Hair follicle dermal papilla cell (primary cell): ENCODE results near the gene EPOP. TPM values are rescaled to one million over a fixed set of nuclear protein-coding genes. Genes with fewer than 3 reads are reported as not detected.

Source experiments
- small RNA-seq: library from RNA; depleted of rRNA; stranded (forward); fragments of <200 nt; gene quantifications from one replicate; pipeline ENCODE3, GENCODE V24; 2012
- total RNA-seq: library from RNA; depleted of rRNA; stranded (reverse); fragments of >200 nt; gene quantifications from 2 replicates; pipeline ENCODE4 v1.2.3, GENCODE V29; 2012

Gene EPOP
- 0.85 and 1.5 TPM in 2 replicates for total RNA-seq

DNA sequence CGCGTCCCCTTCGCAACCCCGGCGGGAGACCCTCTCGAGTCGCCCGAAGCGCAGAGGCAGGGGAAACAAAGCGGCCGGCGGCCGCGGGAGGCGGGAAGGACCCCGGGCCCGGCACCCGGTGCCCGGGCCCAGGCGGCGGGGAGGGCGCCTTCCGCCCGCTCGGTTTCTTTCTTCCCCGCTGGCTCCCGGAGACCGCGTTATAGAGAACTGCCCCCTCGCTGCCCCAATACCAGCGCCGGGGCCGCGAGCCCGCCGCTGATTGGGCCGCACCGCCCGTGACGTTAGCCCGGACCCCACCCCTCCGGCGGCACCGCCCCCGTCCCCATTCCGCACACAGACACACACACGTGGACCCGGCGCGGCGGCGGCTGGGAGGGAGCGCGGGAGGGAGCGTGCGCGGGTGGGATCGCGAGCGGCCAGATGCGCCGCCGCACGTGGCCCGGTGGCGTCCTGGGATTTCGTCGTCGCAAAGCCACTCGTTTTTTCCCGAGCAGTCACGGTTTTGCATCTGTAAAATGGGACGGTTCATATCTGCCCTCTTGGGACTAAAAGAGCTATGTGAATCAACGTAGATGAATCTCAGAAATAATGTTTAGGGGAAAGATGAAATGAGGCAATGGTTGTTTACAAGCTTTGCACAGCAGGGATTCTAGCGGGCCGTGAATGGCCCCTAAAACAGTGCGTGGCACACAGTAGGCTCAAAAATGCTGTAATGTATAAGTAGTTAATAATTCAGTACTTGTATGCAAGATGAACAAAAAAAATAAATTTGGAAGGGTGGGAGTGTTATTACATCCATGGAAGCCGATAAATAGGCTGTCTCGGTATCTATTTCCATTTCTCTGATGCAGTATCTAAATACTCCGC is at the start of gene EPOP:
Gene EPOP (minus strand): TSS at position 209 of the 867 bp plus-strand sequence. CDS start 462 bp downstream, outside the sequence.

DNA sequence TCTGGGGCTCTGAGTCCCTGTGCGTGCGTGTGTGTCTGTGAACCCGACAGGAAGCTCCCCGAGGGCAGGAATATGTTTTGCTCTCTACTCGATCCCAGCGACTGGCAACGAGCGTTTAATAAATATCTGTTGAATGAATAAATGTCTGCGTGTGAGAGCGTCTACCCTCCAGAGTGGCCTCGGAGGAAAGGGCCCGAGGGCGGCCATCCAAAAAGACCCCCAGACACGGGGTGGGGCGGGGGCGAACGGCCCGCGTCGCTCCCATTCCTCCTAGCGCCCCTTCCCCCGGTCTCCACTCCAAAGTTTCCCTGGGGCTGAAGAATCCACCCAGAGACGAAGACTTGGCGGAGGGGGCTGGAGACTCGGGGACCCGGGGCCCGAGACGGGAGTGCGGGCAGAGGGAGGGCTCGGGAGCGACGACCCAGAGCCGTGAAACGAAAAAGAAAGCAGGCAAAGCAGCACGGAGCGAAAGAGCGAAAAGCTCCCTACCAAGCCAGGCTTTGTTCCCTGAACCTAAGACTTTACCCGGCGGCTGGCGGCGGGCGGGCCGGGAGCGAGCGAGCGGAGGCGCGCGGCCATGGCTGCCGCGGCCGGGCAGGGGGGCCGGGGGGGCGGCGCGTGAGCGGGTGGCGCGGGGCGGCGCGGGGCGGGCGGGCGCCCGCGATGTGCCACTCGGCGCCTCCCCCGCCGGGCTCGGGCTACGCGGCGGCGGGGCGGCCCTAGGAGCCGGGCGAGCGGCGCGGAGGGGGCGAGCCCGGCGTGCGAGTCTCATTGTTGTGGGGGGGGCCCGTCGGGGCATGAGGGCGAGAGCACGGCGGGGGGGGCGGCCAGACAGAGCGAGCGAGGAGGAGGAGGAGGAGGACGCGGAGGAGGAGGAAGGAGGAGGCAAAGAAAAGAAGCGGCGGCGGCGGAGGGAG is 30.1 kb upstream of the EPOP start, which contains the start of gene MLLT6:
Gene MLLT6 (plus strand): TSS at position 668 of the 917 bp plus-strand sequence. CDS start 360 bp downstream, outside the sequence.

Small RNA genes within 50 kb of the gene (small RNA-seq; reads per million reads assigned to genes)
- gene MIR4726 (not detected), gene MIR4734 (not detected)

Other genes starting within 250 kb of the EPOP start
- 93.3 and 107 TPM in 2 replicates for gene ARHGAP23, start 246.5 kb downstream of the EPOP start, total RNA-seq
- under 0.01 TPM in 1 of 2 replicates, not detected in the other for gene SRCIN1, start 69.0 kb downstream of the EPOP start, total RNA-seq
- 41.4 and 45.6 TPM in 2 replicates for gene MLLT6, start 30.3 kb upstream of the EPOP start, total RNA-seq
- gene CISD3, start 55.4 kb upstream of the EPOP start, total RNA-seq: 3.2 and 5.3 TPM in 2 replicates
- gene PCGF2, start 73.4 kb upstream of the EPOP start, total RNA-seq: 3.6 and 3.9 TPM in 2 replicates
- 126 and 175 TPM in 2 replicates for gene PSMB3, start 77.8 kb upstream of the EPOP start, total RNA-seq
- 69.3 and 81.0 TPM in 2 replicates for gene PIP4K2B, start 124.6 kb upstream of the EPOP start, total RNA-seq
- 10.1 and 11.4 TPM in 2 replicates for gene CWC25, start 150.4 kb upstream of the EPOP start, total RNA-seq
- gene RPL23, start 178.8 kb upstream of the EPOP start, total RNA-seq: 435 and 509 TPM in 2 replicates
- 271 and 284 TPM in 2 replicates for gene LASP1, start 195.1 kb upstream of the EPOP start, total RNA-seq